GM12878 (cell line): ENCODE results near the gene CKMT2. TPM values are rescaled to one million over a fixed set of nuclear protein-coding genes. Genes with fewer than 3 reads are reported as not detected.

Experiments
- ATAC-seq: fragments of 200-7000 bp; cut with Tn5 transposase; 3 replicates; pipeline ENCODE4 v1.9.1; 2020; ENCODE audit warnings: mild to moderate bottlenecking, moderate library complexity
- BruUV-seq: library from RNA; stranded (reverse); fragments of 400-500 nt; replicated peaks from 2 replicates; lab custom pipeline; 2021; lab: Mats Ljungman, UMichigan
- CTCF ChIA-PET: fragments of 300-600 bp; sonication (Branson Sonifier 250); formaldehyde crosslinking; extraction: SDS; loops from one replicate; lab custom pipeline; 2021; ENCODE audit warnings: inconsistent platforms; lab: Yijun Ruan, JAX
- POLR2A ChIA-PET: fragments of 350-600 bp; formaldehyde crosslinking; extraction: SDS; loops from one replicate; lab custom pipeline; 2021; ENCODE audit warnings: inconsistent platforms; lab: Charles Lee
- RAD21 ChIA-PET: fragments of 300-600 bp; sonication (Branson Sonifier 250); formaldehyde crosslinking; loops from one replicate; lab custom pipeline; 2023; ENCODE audit warnings: antibody characterized with exemption; ENCODE audit not compliant: unreplicated experiment; lab: Charles Lee
- SMC1A ChIA-PET: fragments of 300-600 bp; sonication (Branson Sonifier 250); formaldehyde crosslinking; loops from one replicate; lab custom pipeline; 2023; ENCODE audit not compliant: unreplicated experiment, uncharacterized antibody; lab: Charles Lee
- DNase-seq: peaks from one replicate; pipeline ENCODE4 v3.0.0-alpha.2; 2011; ENCODE audit warnings: low read depth, low spot score
- FAIRE-seq: peaks from 3 replicates; lab custom pipeline; 2011; peaks lifted over from hg19 to GRCh38; lab: Jason Lieb, UNC
- H2AFZ ChIP-seq: 2 replicates; pipeline ENCODE4 v1.6.0; 2011; ENCODE audit warnings: low read depth, low read length, control low read depth; ENCODE audit not compliant: control insufficient read depth
- H3K27ac ChIP-seq: 2 replicates; pipeline ENCODE4 v1.5.1; 2011; ENCODE audit warnings: control low read depth; ENCODE audit not compliant: control insufficient read depth, insufficient read depth
- H3K27me3 ChIP-seq, 2 experiments: replicated peaks in 1 of 2; 2 replicates each; pipeline versions ENCODE4 v1.6.0 to v1.6.1; 2011; ENCODE audit warnings: low read length in 1 of 2; ENCODE audit not compliant: control insufficient read depth in 2 of 2, insufficient read depth in 2 of 2
- H3K36me3 ChIP-seq, 2 experiments: 2 replicates each; pipeline ENCODE4 v1.5.1; 2011; ENCODE audit warnings: low read length in 1 of 2; ENCODE audit not compliant: control insufficient read depth in 2 of 2, insufficient read depth in 2 of 2
- H3K4me1 ChIP-seq: 2 replicates; pipeline ENCODE4 v1.6.1; 2011; ENCODE audit warnings: mild to moderate bottlenecking, low read length, moderate library complexity, mixed read lengths; ENCODE audit not compliant: control insufficient read depth, insufficient read depth
- H3K4me2 ChIP-seq: 2 replicates; pipeline ENCODE4 v1.6.0; 2011; ENCODE audit warnings: control low read depth; ENCODE audit not compliant: control insufficient read depth, insufficient read depth
- H3K4me3 ChIP-seq: fragments of 200-600 bp; sonication (generic); 2 replicates; pipeline ENCODE4 v1.5.1; 2016
- H3K79me2 ChIP-seq: 2 replicates; pipeline ENCODE4 v1.6.0; 2011; ENCODE audit warnings: low read length; ENCODE audit not compliant: control insufficient read depth, insufficient read depth
- H3K9ac ChIP-seq: 2 replicates; pipeline ENCODE4 v1.8.0; 2011; ENCODE audit warnings: low read length, control low read depth, mixed read lengths; ENCODE audit not compliant: control insufficient read depth, insufficient read depth
- H3K9me3 ChIP-seq: replicated peaks from 3 replicates; pipeline ENCODE4 v1.5.1; 2011; ENCODE audit warnings: mild to moderate bottlenecking, low read length; ENCODE audit not compliant: control insufficient read depth, insufficient read depth
- H4K20me1 ChIP-seq: 2 replicates; pipeline ENCODE4 v1.6.0; 2011; ENCODE audit not compliant: control insufficient read depth, insufficient read depth
- ATF3 ChIP-seq: IDR thresholded peaks from 2 replicates; pipeline ENCODE4 v1.6.1; 2011; ENCODE audit warnings: low read depth, mild to moderate bottlenecking, low read length, moderate library complexity, borderline replicate concordance; ENCODE audit errors: extremely low read depth
- CBX3 ChIP-seq: fragments of 200-600 bp; sonication (generic); IDR thresholded peaks from 2 replicates; pipeline ENCODE4 v1.6.1; 2016; ENCODE audit warnings: low read depth, borderline replicate concordance
- CEBPZ ChIP-seq: fragments of 150-350 bp; IDR thresholded peaks from 2 replicates; pipeline ENCODE4 v1.6.1; 2016; ENCODE audit warnings: low read depth, low read length
- CREB1 ChIP-seq: IDR thresholded peaks from 2 replicates; pipeline ENCODE4 v1.6.1; 2012; ENCODE audit warnings: low read depth, mild to moderate bottlenecking, inconsistent platforms
- EGR1 ChIP-seq, 2 experiments: IDR thresholded peaks; 1 replicate in 1 of 2; 2 replicates in 1 of 2; pipeline ENCODE4 v1.6.1; 2011 to 2012; ENCODE audit warnings: low read depth in 2 of 2, low read length in 2 of 2, borderline replicate concordance in 1 of 2, mild to moderate bottlenecking in 1 of 2, moderate library complexity in 1 of 2
- EP300 ChIP-seq, 2 experiments: fragments of 150-350 bp in 1 of 2; IDR thresholded peaks; 2 replicates each; pipeline ENCODE4 v1.6.1; 2011 to 2012; ENCODE audit warnings: low read depth in 2 of 2, low read length in 2 of 2, borderline replicate concordance in 1 of 2, improper control_type of control experiment in 1 of 2, inconsistent platforms in 1 of 2; ENCODE audit not compliant: control insufficient read depth in 1 of 2
- NR2F1 ChIP-seq: fragments of 450-650 bp; conservative IDR thresholded peaks from 2 replicates; pipeline ENCODE4 v1.6.1; 2017; ENCODE audit warnings: mild to moderate bottlenecking
- REST ChIP-seq: IDR thresholded peaks from 2 replicates; pipeline ENCODE4 v1.6.1; 2012; ENCODE audit warnings: mild to moderate bottlenecking, low read depth, low read length
- RFX5 ChIP-seq: IDR thresholded peaks from 2 replicates; pipeline ENCODE4 v1.6.1; 2011; ENCODE audit warnings: low read depth, low read length, improper control_type of control experiment
- STAT3 ChIP-seq: IDR thresholded peaks from 2 replicates; pipeline ENCODE4 v1.6.1; 2011; ENCODE audit warnings: low read depth, low read length, improper control_type of control experiment
- USF1 ChIP-seq: IDR thresholded peaks from 2 replicates; pipeline ENCODE4 v1.6.1; 2011; ENCODE audit warnings: borderline replicate concordance, low read depth, mild to moderate bottlenecking, moderate library complexity, mixed read lengths, low read length; ENCODE audit not compliant: insufficient read depth; ENCODE audit errors: extremely low read length
- WGBS: methylation state at CpG from one replicate; pipeline ENCODE4 v1.1.6; 2016; ENCODE audit warnings: low lambda C conversion rate; ENCODE audit not compliant: insufficient replicate concordance, insufficient coverage; ENCODE audit errors: missing lambda C conversion rate; 5-methylcytosine and 5-hydroxymethylcytosine counted together
- in situ Hi-C: fragments of 300-500 bp; cut with MboI; formaldehyde crosslinking; loops from 9 replicates; pipeline ENCODE4 v1.14.3; 2018; ENCODE audit warnings: mixed read lengths
- intact Hi-C: fragments of 100-400 bp; cut with micrococcal nuclease; formaldehyde crosslinking; loops from one replicate; pipeline ENCODE4 v1.14.2; 2022; ENCODE audit not compliant: unreplicated experiment
- polyA plus RNA-seq, 11 experiments: library from polyadenylated mRNA; depleted of rRNA in 4 of 11; unstranded in 6 of 11; stranded (reverse) in 5 of 11; fragments of >200 nt; fragmentation: Nextera tagmentation in 4 of 11; fragmentation: Illumina TruSeq in 1 of 11; extraction: Ambion mirVana in 4 of 11; extraction: Trizol in 1 of 11; gene quantifications; 1 replicate in 1 of 11; 2 replicates in 10 of 11; pipeline versions ENCODE4 v1.2.1 to v1.2.3, GENCODE V29; 2011 to 2016; ENCODE audit warnings: inconsistent platforms in 2 of 11, missing spikeins in 2 of 11, low read depth in 1 of 11
- total RNA-seq, 4 experiments: library from RNA; depleted of rRNA in 3 of 4; stranded (reverse); fragments of >200 nt in 3 of 4; fragmentation: Illumina TruSeq in 1 of 4; extraction: Trizol in 1 of 4; gene quantifications; 2 replicates each; pipeline versions ENCODE4 v1.2.1 to v1.2.3, GENCODE V29; 2013 to 2021

CKMT2 gene
- total and polyA plus RNA-seq, 10 of the 15 experiments (the other 5 are each of a cell fraction or from before 2014, with no cell fraction given): 0.70 to 1.2 TPM; not detected in 8

GRCh38 chr5:81300921-81301270 is 67.8 kb downstream of the CKMT2 start (continued):
- TF ChIP-seq USF1 (no peak), STAT3 (no peak), RFX5 (no peak), CBX3 (no peak), CREB1 (no peak)

- CTCF ChIA-PET: interaction anchor here (0.9 to 5.6 kb wide), 13 partner anchors 13 to 924 kb away, joined by 3 to 40 read pairs (median 11); no protein-coding TSS in a partner anchor
- BruUV-seq: TSS peak; percentile 79
- RAD21 ChIA-PET: interaction anchor here (0.7 to 1.5 kb wide), 2 partner anchors 124 to 821 kb away, joined by 4 read pairs; no protein-coding TSS in a partner anchor
- Histone ChIP-seq H4K20me1 (no peaks in the 10 kb centered on the region), H3K27ac (peak within 1 kb of the TSS; percentile 77), H3K36me3 (no peaks in the 10 kb centered on the region), H3K9ac (peak within 1 kb of the TSS; percentile 80), H3K4me1 (peaks cover 8% of the 10 kb centered on the region), H3K79me2 (peaks cover 10% of the 10 kb centered on the region), H3K9me3 (no peaks in the 10 kb centered on the region), H2AFZ (peak within 1 kb of the TSS; percentile 86), H3K4me2 (peak within 1 kb of the TSS; percentile 64), H3K4me3 (peak within 1 kb of the TSS; percentile 76), H3K27me3 (no peaks in the 10 kb centered on the region)
- FAIRE-seq: peak; percentile 84
- WGBS: 2% methylated on average over 52 of the region's 54 CpGs
- SMC1A ChIA-PET: interaction anchor here (1.0 to 1.3 kb wide), 2 partner anchors 863 to 869 kb away, joined by 3 to 5 read pairs; no protein-coding TSS in a partner anchor
- intact Hi-C loops (loop anchor here (5.0 kb wide), 1 partner anchor 614 kb away; no protein-coding TSS in a partner anchor), in situ Hi-C loops (no loop called here)
- POLR2A ChIA-PET: interaction anchor here (0.7 to 1.1 kb wide), 5 partner anchors 13 to 90 kb away, joined by 3 to 4 read pairs (median 3); no protein-coding TSS in a partner anchor
- peak; percentile 92 for ATAC-seq
- DNase-seq: peak; percentile 79
- TF ChIP-seq NR2F1: peak; percentile 59
- TF ChIP-seq CEBPZ: no peak
- TF ChIP-seq EGR1 (IDR thresholded peaks at IDR 0.05; ENCODE audit: borderline replicate concordance in 1 of 2, low read depth in 2 of 2, low read length in 2 of 2): peak in 1 of 2 experiments; percentile 89; a peak in 2 of 3 replicates
- peak; percentile 48 to 52; a peak in 2 of 4 replicates for TF ChIP-seq EP300 (IDR thresholded peaks at IDR 0.05; ENCODE audit: borderline replicate concordance in 1 of 2, control insufficient read depth in 1 of 2, low read depth in 2 of 2, low read length in 2 of 2)
- TF ChIP-seq REST: no peak
- peak; percentile 44; the same call in 1 of the 2 replicates for TF ChIP-seq ATF3
Measured at GRCh38 chr5:81301271-81302015, 68.3 kb downstream of the CKMT2 start, which contains the start of gene ZCCHC9. Gene ZCCHC9 (plus strand): TSS chr5:81301587. CDS start chr5:81304758, 3,171 bp downstream.
